ENCODE measurements around the gene SERPINE2. TPM values are rescaled to one million over a fixed set of nuclear protein-coding genes. Genes with fewer than 3 reads are reported as not detected.

The SERPINE2 gene
- total RNA-seq, 6 donors from 2014 or later = 1.0 to 11.7 (median 3.3) TPM

DNA sequence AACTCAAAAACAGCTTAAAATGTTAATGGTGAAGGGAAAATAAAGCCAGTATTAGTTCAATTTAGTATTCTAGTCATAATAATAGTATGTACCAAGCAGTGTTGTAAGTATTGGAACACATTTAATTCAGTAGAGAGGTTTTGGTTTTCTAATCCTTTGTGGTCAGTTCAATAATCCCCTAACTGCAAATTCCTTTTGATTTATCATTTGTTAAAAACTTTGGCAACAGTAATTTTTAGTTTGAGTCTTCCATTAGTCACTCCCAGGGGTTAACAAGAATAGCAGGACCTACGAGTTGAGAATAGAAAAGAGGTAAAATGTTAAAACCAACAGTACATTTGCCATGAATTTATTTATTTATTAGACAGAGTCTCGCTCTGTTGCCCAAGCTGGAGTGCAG, 71.1 kb downstream of the SERPINE2 start:
- Histone ChIP-seq H3K27me3 (no peaks in the 10 kb centered on the region), H3K4me3 (no peak overlapping the region), H3K4me1 (peaks cover 0 to 12% (median 6%) of the 10 kb centered on the region in 4 donors), H3K36me3 (peaks cover 0 to 52% (median 15%) of the 10 kb centered on the region in 4 donors), H3K27ac (no peak overlapping the region), H3K9me3 (no peaks in the 10 kb centered on the region)
- 84 to 94% methylated on average over 2 of the region's 2 CpGs for WGBS, 2 donors
- DNase-seq (no peak), ATAC-seq (ENCODE audit: low FRiP score in 2 of 2) (no peak)
- TF ChIP-seq EP300 (IDR thresholded peaks at IDR 0.05) (no peak), POLR2A (IDR thresholded peaks at IDR 0.05) (no peak), POLR2AphosphoS5 (IDR thresholded peaks at IDR 0.05) (no peak)
- TF ChIP-seq, protein P1, sequence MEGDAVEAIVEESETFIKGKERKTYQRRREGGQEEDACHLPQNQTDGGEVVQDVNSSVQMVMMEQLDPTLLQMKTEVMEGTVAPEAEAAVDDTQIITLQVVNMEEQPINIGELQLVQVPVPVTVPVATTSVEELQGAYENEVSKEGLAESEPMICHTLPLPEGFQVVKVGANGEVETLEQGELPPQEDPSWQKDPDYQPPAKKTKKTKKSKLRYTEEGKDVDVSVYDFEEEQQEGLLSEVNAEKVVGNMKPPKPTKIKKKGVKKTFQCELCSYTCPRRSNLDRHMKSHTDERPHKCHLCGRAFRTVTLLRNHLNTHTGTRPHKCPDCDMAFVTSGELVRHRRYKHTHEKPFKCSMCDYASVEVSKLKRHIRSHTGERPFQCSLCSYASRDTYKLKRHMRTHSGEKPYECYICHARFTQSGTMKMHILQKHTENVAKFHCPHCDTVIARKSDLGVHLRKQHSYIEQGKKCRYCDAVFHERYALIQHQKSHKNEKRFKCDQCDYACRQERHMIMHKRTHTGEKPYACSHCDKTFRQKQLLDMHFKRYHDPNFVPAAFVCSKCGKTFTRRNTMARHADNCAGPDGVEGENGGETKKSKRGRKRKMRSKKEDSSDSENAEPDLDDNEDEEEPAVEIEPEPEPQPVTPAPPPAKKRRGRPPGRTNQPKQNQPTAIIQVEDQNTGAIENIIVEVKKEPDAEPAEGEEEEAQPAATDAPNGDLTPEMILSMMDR (IDR thresholded peaks at IDR 0.05) = no peak

GRCh38 chr2:223959688-223960087, 79.4 kb downstream of the SERPINE2 start:
- TF ChIP-seq EP300 (IDR thresholded peaks at IDR 0.05) (no peak), POLR2A (IDR thresholded peaks at IDR 0.05) (no peak), POLR2AphosphoS5 (IDR thresholded peaks at IDR 0.05) (no peak)
- TF ChIP-seq, protein P1 (IDR thresholded peaks at IDR 0.05) = no peak
- 34 to 36% methylated on average over 5 of the region's 5 CpGs for WGBS, 2 donors
- no peak overlapping the region for H3K27ac ChIP-seq
- no peaks in the 10 kb centered on the region for H3K27me3 ChIP-seq
- ATAC-seq (ENCODE audit: low FRiP score in 2 of 2) (no peak), DNase-seq (peak in 1 of 2 donors; percentile 65)
- H3K9me3 ChIP-seq = no peaks in the 10 kb centered on the region
- H3K36me3 ChIP-seq = peaks cover 0 to 40% (median 3%) of the 10 kb centered on the region in 4 donors
- peaks cover 46 to 62% (median 55%) of the 10 kb centered on the region in 4 donors for H3K4me1 ChIP-seq
- peak overlapping the region in 1 of 4 donors; percentile 3 for H3K4me3 ChIP-seq

DNA sequence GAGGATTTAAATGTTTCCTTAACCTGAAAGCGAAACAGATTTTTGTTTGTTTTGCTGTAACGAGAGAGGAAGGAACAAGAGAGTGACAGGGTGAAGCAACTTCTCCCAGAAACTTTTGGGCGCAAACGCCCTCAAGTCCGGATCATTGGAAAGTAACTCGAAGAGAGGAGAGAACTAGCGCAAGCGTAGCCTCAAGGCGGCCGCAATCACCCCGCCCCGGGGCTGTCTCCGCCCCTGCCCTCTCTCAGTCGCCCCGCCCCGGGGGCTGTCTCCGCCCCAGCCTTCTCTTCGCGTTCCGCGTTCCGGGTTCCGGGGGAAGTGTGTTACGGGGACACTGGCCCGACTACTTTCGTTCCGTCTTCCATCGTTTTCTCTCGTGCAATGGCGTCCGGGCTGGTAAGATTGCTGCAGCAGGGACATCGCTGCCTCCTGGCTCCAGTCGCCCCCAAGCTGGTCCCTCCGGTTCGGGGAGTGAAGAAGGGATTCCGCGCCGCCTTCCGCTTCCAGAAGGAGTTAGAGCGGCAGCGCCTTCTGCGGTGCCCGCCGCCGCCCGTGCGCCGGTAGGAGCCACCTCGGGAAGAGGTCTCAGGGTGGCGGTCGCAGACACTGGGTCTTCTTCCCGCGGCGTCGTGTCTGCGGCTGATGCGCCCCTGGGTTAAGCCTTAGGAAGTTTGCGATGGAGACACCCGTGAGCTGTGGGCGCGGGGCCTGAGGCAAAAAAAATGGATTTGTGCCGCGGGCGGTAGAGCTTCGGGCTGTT, 81.8 kb downstream of the SERPINE2 start, which contains the start of gene MRPL44:
MRPL44 (plus strand) TSS at position 372 of the 760 bp plus-strand sequence; CDS start at position 382, 10 bp downstream.
- no peaks in the 10 kb centered on the region for H3K9me3 ChIP-seq
- no peaks in the 10 kb centered on the region for H3K27me3 ChIP-seq
- DNase-seq (peak; percentile 97 to 99), ATAC-seq (ENCODE audit: low FRiP score in 2 of 2) (peak; percentile 100)
- peak; percentile 91 to 92 for TF ChIP-seq POLR2AphosphoS5 (IDR thresholded peaks at IDR 0.05)
- TF ChIP-seq, protein P1 (IDR thresholded peaks at IDR 0.05) = peak in 4 of 6 experiments; percentile 14 to 54 (median 21)
- TF ChIP-seq EP300 (IDR thresholded peaks at IDR 0.05) = peak in 1 of 4 donors; percentile 20
- TF ChIP-seq POLR2A (IDR thresholded peaks at IDR 0.05) = peak in 2 of 4 donors; percentile 71 to 73
- peak within 1 kb of the TSS; percentile 71 to 95 (median 90) for H3K4me3 ChIP-seq
- H3K36me3 ChIP-seq = peaks cover 0 to 25% (median 1%) of the 10 kb centered on the region in 4 donors
- WGBS, 2 donors = 0 to 1% methylated on average over 24 to 60 of the region's 65 CpGs
- H3K27ac ChIP-seq = peak within 1 kb of the TSS; percentile 86 to 94 (median 90)
- H3K4me1 ChIP-seq = peaks cover 41 to 52% (median 46%) of the 10 kb centered on the region in 4 donors

DNA sequence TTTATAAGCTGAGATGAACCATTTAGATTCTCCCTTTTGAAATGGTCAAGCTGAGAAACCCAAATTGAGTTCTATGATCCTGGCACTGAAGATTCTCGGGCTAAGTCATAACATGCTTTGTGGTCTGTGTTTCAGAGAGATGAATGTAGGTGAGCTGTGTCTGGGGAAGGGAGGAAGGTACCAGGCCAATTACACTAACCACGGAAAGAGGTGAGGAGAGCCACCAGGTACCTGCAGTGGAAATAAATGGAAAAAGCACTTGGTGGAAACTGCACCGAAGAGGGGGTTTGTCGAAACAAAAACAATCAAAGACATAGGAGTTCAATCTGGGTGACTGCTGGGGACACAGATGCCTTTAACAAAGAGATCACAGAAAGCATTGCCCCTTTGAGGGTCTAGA, 82.8 kb downstream of the SERPINE2 start:
- ATAC-seq (ENCODE audit: low FRiP score in 2 of 2) (no peak), DNase-seq (no peak)
- Histone ChIP-seq H3K36me3 (peaks cover 0 to 15% (median 1%) of the 10 kb centered on the region in 4 donors), H3K27ac (peak overlapping the region; percentile 86 to 94 (median 90)), H3K4me3 (peak overlapping the region in 1 of 4 donors; percentile 71), H3K9me3 (no peaks in the 10 kb centered on the region), H3K27me3 (no peaks in the 10 kb centered on the region), H3K4me1 (peaks cover 37 to 45% (median 41%) of the 10 kb centered on the region in 4 donors)
- 93 to 94% methylated on average over 4 of the region's 4 CpGs for WGBS, 2 donors
- TF ChIP-seq EP300 (IDR thresholded peaks at IDR 0.05) = no peak

DNA sequence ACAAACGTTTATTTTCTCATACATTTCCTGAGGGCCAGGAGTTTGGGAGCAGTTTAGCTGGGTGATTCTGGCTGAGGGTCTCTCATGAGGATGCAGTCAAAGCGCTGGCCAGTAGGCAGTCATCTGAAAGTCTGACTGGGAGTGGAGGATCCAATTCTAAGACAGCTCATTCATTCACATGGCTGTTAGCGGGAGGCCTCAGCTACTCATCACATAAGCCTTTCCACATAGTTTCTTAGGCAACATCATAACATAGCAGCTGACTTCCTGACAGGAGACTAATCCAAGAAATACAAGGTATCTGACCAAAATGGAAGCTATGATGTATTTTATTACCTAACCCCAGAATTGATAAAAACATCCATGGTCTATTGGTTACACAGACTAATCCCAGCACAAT, 84.7 kb downstream of the SERPINE2 start:
- Histone ChIP-seq H3K4me3 (no peak overlapping the region), H3K27ac (no peak overlapping the region), H3K27me3 (no peaks in the 10 kb centered on the region), H3K4me1 (peaks cover 26 to 45% (median 33%) of the 10 kb centered on the region in 4 donors), H3K36me3 (no peaks in the 10 kb centered on the region), H3K9me3 (no peaks in the 10 kb centered on the region)
- 83 to 91% methylated on average over 3 of the region's 3 CpGs for WGBS, 2 donors
- ATAC-seq (ENCODE audit: low FRiP score in 2 of 2) (peak in 1 of 2 donors; percentile 7), DNase-seq (no peak)
- TF ChIP-seq, protein P1 (IDR thresholded peaks at IDR 0.05) = no peak
- TF ChIP-seq EP300 (IDR thresholded peaks at IDR 0.05) (no peak), POLR2AphosphoS5 (IDR thresholded peaks at IDR 0.05) (no peak), POLR2A (IDR thresholded peaks at IDR 0.05) (no peak)

Data from upper lobe of left lung (tissue), 6 donors.